ENCODE measurements around the gene WIPI1. TPM values are rescaled to one million over a fixed set of nuclear protein-coding genes. Genes with fewer than 3 reads are reported as not detected.
"Not testable (repeated sequence)": the region's sequence is repeated elsewhere in the genome, so short reads cannot be mapped to it uniquely, and the experiment has no call there.

WIPI1 gene, protein sequence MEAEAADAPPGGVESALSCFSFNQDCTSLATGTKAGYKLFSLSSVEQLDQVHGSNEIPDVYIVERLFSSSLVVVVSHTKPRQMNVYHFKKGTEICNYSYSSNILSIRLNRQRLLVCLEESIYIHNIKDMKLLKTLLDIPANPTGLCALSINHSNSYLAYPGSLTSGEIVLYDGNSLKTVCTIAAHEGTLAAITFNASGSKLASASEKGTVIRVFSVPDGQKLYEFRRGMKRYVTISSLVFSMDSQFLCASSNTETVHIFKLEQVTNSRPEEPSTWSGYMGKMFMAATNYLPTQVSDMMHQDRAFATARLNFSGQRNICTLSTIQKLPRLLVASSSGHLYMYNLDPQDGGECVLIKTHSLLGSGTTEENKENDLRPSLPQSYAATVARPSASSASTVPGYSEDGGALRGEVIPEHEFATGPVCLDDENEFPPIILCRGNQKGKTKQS
- total RNA-seq (10 to 100 TPM; 42.6 to 71.3 (median 53.5) TPM), polyA plus RNA-seq (44.2 TPM)
- long read RNA-seq, donor 1, transcript WIPI1-202 (12 exons, 1,575 nt): minor isoform, 13 of 166 reads
- long read RNA-seq, donor 1, transcript WIPI1-201 (13 exons, 1,832 nt): major isoform, 92 of 166 reads
- long read RNA-seq, donor 1, partial matches to known transcripts: 31 of 166 reads
- long read RNA-seq, donor 1, other reads (novel, unspliced or antisense): 29 of 166 reads
- long read RNA-seq, donor 2, transcript WIPI1-201 (13 exons, 1,832 nt): major isoform, 23 of 43 reads
- long read RNA-seq, donor 2, partial matches to known transcripts: 3 of 43 reads
- long read RNA-seq, donor 2, other reads (novel, unspliced or antisense): 13 of 43 reads
- long read RNA-seq, donor 3, transcript WIPI1-202 (12 exons, 1,575 nt): minor isoform, 28 of 368 reads
- long read RNA-seq, donor 3, transcript WIPI1-201 (13 exons, 1,832 nt): major isoform, 263 of 368 reads
- long read RNA-seq, donor 3, partial matches to known transcripts: 42 of 368 reads
- long read RNA-seq, donor 3, other reads (novel, unspliced or antisense): 34 of 368 reads
- long read RNA-seq, donor 4, transcript WIPI1-201 (13 exons, 1,832 nt): major isoform, 42 of 65 reads
- long read RNA-seq, donor 4, partial matches to known transcripts: 5 of 65 reads
- long read RNA-seq, donor 4, other reads (novel, unspliced or antisense): 15 of 65 reads

GRCh38 chr17:68457168-68457538 is at the start of gene WIPI1:
Gene WIPI1 (minus strand): TSS chr17:68457496. CDS start chr17:68457421, 75 bp downstream.
- H3K27me3 ChIP-seq (ENCODE audit: control insufficient read depth, insufficient read depth): no peaks in the 10 kb centered on the region
- peak within 1 kb of the TSS; percentile 99 for H3K27ac ChIP-seq (ENCODE audit: low read length)
- peak within 1 kb of the TSS; percentile 87 for H3K4me3 ChIP-seq (ENCODE audit: low read length)
- DNase-seq: peak in 1 of 3 donors; percentile 87
- H3K9me3 ChIP-seq (ENCODE audit: control insufficient read depth, low read length): no peaks in the 10 kb centered on the region
- ATAC-seq: peak in 1 of 2 donors; percentile 34
- WGBS: under 1% methylated on average over 36 of the region's 39 CpGs
- intact Hi-C loops (cut with DNase I): no loop called here
- no peaks in the 10 kb centered on the region for H3K4me1 ChIP-seq (ENCODE audit: control insufficient read depth, insufficient read depth, low read length)

DNA sequence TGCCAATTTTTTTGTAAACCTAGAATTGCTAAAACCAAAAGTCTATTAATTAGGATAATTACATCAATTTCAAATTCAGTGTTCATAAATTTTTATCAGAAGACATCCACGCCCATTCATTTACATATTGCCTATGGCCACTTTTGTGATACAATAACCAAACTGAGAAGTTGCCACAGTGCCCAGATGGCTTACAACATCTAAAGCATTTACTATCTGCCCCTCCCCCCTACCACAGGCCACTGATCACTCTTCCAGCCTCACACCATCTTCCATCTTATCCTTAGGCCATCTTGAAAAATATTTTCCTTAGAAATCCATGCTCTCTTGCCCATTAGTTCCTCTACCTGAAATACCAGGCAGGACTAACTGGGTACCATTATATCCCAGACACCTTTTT is 48.7 kb upstream of the WIPI1 start:
- no peaks in the 10 kb centered on the region for H3K4me1 ChIP-seq (ENCODE audit: control insufficient read depth, insufficient read depth, low read length)
- no peaks in the 10 kb centered on the region for H3K27me3 ChIP-seq (ENCODE audit: control insufficient read depth, insufficient read depth)
- no peak overlapping the region for H3K27ac ChIP-seq (ENCODE audit: low read length)
- no peaks in the 10 kb centered on the region for H3K9me3 ChIP-seq (ENCODE audit: control insufficient read depth, low read length)
- 91% methylated on average over 1 of the region's 1 CpG for WGBS
- DNase-seq (no peak), ATAC-seq (no peak)
- intact Hi-C loops (cut with DNase I): no loop called here
- H3K4me3 ChIP-seq (ENCODE audit: low read length): no peak overlapping the region

DNA sequence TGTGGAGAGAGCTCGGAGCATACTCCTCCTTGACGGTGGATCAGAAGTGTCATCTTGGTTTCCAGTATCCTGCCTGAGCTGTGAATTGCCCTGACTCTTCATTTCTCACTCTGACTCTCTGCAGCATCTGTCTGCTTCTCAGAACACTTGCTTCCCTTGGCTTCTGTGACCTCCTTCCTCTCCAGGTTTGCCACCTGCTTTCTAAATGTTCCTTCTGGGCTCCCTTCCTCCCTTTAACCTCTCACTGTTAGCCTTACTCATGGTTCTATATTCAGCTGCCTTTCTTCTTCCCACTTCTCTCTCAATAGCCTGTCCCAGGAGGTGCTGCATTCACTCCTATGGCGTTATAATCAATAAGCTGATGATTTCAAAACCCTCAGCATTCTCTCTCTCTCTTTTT is 43.8 kb upstream of the WIPI1 start:
- Histone ChIP-seq H3K27ac (ENCODE audit: low read length) (no peak overlapping the region), H3K4me1 (ENCODE audit: control insufficient read depth, insufficient read depth, low read length) (no peaks in the 10 kb centered on the region), H3K27me3 (ENCODE audit: control insufficient read depth, insufficient read depth) (no peaks in the 10 kb centered on the region), H3K4me3 (ENCODE audit: low read length) (no peak overlapping the region), H3K9me3 (ENCODE audit: control insufficient read depth, low read length) (no peaks in the 10 kb centered on the region)
- intact Hi-C loops (cut with DNase I): no loop called here
- 75% methylated on average over 3 of the region's 3 CpGs for WGBS
- DNase-seq: no peak
- ATAC-seq: no peak

DNA sequence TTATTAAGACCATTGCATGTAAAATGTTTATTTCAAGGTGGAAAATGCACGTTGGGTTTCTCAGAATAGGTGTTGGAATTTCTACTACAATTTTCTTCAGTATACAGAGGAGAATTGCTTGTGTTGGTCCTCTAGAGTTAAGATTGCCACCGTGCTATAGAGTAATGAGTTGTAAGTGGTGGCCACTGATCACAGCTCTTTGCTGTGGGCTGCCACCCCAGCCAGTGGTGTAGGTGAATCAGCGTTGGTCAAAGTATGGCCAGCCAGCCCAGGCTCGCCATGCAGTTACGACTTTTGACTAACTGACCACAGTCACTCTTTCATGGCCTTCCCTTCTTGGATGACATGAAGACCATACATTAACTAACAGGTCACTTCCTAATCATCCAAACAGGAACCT is 42.3 kb upstream of the WIPI1 start:
- no peak overlapping the region for H3K4me3 ChIP-seq (ENCODE audit: low read length)
- H3K4me1 ChIP-seq (ENCODE audit: control insufficient read depth, insufficient read depth, low read length): no peaks in the 10 kb centered on the region
- H3K9me3 ChIP-seq (ENCODE audit: control insufficient read depth, low read length): no peaks in the 10 kb centered on the region
- no peak overlapping the region for H3K27ac ChIP-seq (ENCODE audit: low read length)
- ATAC-seq (no peak), DNase-seq (no peak)
- 90% methylated on average over 5 of the region's 5 CpGs for WGBS
- intact Hi-C loops (cut with DNase I): no loop called here
- H3K27me3 ChIP-seq (ENCODE audit: control insufficient read depth, insufficient read depth): no peaks in the 10 kb centered on the region

DNA sequence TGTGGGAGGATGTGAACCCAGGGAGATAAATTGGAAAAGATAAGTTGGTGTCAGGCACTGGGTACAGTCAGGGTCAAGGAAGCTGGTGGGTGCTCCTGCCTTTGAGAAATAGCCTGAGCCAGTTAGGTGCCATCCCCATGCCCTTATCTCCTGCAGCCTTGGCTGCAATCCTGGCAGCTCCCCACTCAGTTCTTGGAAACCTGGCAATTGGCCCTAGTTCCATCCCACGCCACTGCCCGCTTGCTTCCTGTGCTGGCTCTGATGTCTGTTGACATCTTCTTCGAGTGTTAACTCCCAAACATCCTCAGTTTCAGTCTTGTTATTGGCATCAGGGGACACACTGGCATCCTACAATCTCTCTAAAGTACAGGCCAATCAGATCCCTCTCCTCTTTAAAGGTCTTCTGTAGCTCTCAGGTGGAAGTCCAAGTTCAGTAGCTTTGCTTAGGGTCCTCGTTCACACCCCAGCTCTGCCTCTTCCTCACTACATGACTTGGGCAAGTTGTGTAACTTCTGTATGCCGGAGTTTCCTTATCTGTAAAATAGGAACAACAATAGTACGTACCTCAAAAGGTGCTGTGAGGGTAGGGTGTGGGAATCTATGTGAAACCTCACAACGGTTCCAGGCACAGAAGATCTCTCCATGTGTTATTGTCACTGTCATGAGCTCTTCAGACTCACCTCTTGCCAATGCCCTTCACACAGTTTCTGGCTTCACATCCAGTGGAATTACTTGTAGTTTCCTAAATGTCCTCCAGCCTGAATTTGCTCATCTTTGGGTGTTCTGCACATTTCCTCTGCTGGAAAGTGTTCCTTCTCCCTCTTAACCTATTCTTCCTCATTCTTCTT is 41.4 kb upstream of the WIPI1 start:
- peak; percentile 55 to 80 (median 78) for DNase-seq
- no peaks in the 10 kb centered on the region for H3K27me3 ChIP-seq (ENCODE audit: control insufficient read depth, insufficient read depth)
- intact Hi-C loops (cut with DNase I): no loop called here
- peak overlapping the region; percentile 79 for H3K27ac ChIP-seq (ENCODE audit: low read length)
- no peak overlapping the region for H3K4me3 ChIP-seq (ENCODE audit: low read length)
- ATAC-seq: peak; percentile 86 to 89
- H3K9me3 ChIP-seq (ENCODE audit: control insufficient read depth, low read length): no peaks in the 10 kb centered on the region
- WGBS: 23% methylated on average over 7 of the region's 7 CpGs
- H3K4me1 ChIP-seq (ENCODE audit: control insufficient read depth, insufficient read depth, low read length): no peaks in the 10 kb centered on the region

GRCh38 chr17:68497885-68498319 is 40.6 kb upstream of the WIPI1 start:
- Histone ChIP-seq H3K27ac (ENCODE audit: low read length) (peak overlapping the region; percentile 51), H3K9me3 (ENCODE audit: control insufficient read depth, low read length) (no peaks in the 10 kb centered on the region), H3K4me3 (ENCODE audit: low read length) (no peak overlapping the region), H3K4me1 (ENCODE audit: control insufficient read depth, insufficient read depth, low read length) (no peaks in the 10 kb centered on the region), H3K27me3 (ENCODE audit: control insufficient read depth, insufficient read depth) (no peaks in the 10 kb centered on the region)
- no peak for DNase-seq
- intact Hi-C loops (cut with DNase I): no loop called here
- ATAC-seq: no peak
- 11% methylated on average over 3 of the region's 3 CpGs for WGBS

DNA sequence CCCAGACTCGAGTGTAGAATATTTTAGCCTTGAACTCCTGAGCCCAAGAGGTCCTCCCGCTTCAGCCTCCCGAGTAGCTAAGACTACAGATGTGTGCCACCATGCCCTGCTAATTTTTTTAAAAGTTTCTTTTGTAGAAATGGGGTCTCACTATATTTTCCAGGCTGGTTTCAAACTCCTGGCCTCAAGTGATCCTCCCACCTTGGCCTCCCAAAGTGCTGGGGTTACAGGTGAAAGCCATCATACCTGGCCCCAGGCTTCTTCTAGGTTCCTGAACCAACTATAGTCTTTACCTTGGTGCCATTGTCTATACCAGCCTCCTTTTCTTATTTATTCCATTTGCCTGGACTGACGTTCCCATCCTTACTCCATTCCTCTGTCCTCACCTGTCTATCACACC is 37.8 kb upstream of the WIPI1 start:
- DNase-seq (no peak), ATAC-seq (no peak)
- WGBS: 93% methylated on average over 4 of the region's 4 CpGs
- intact Hi-C loops (cut with DNase I): no loop called here
- H3K4me1 ChIP-seq (ENCODE audit: control insufficient read depth, insufficient read depth, low read length): peaks cover 7% of the 10 kb centered on the region
- H3K4me3 ChIP-seq (ENCODE audit: low read length): no peak overlapping the region
- no peak overlapping the region for H3K27ac ChIP-seq (ENCODE audit: low read length)
- H3K27me3 ChIP-seq (ENCODE audit: control insufficient read depth, insufficient read depth): no peaks in the 10 kb centered on the region
- H3K9me3 ChIP-seq (ENCODE audit: control insufficient read depth, low read length): no peaks in the 10 kb centered on the region

DNA sequence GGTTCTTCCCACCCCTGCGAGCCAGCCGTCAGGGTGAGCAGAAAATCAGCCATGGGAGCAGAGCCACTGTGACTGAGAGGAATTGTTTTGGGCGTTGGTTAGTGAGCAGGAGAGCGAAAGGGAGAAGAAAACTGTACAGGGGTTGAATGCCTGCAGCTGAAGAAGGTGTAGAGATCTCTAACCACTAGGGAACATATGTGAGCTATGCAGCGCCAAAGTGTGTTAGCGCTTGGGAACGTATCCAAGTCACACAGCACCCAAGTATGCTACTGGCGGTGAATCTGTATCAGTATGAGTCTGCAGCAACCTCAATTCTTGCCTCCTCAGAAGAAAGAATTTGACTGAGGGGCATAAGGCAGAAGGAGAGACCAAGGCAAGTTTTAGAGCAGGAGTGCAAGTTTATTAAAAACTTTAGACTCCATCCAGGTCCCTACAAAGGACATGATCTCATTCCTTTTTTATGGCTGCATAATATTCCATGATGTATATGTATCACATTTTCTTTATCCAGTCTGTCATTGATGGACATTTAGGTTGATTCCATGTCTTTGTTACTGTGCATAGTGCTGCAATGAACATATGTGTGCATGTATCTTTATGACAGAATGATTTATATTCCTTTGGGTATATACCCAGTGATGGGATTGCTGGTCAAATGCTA is 35.2 kb upstream of the WIPI1 start:
- 92% methylated on average over 8 of the region's 8 CpGs for WGBS
- H3K9me3 ChIP-seq (ENCODE audit: control insufficient read depth, low read length); H3K27ac ChIP-seq (ENCODE audit: low read length); H3K4me1 ChIP-seq (ENCODE audit: control insufficient read depth, insufficient read depth, low read length); DNase-seq; intact Hi-C loops (cut with DNase I); H3K27me3 ChIP-seq (ENCODE audit: control insufficient read depth, insufficient read depth); ATAC-seq; H3K4me3 ChIP-seq (ENCODE audit: low read length): not testable (repeated sequence)

GRCh38 chr17:68491381-68492231 is 34.3 kb upstream of the WIPI1 start:
- Histone ChIP-seq H3K9me3 (ENCODE audit: control insufficient read depth, low read length) (no peaks in the 10 kb centered on the region), H3K4me3 (ENCODE audit: low read length) (no peak overlapping the region), H3K27ac (ENCODE audit: low read length) (no peak overlapping the region), H3K27me3 (ENCODE audit: control insufficient read depth, insufficient read depth) (no peaks in the 10 kb centered on the region), H3K4me1 (ENCODE audit: control insufficient read depth, insufficient read depth, low read length) (peaks cover 7% of the 10 kb centered on the region)
- ATAC-seq (peak; percentile 59 to 60), DNase-seq (peak; percentile 41 to 72 (median 69))
- WGBS: 36% methylated on average over 12 of the region's 12 CpGs
- intact Hi-C loops (cut with DNase I): no loop called here

All from right cardiac atrium (tissue), 5 donors.